Right lobe of liver (tissue), 6 donors: ENCODE measurements around the gene FOSB. TPM values are rescaled to one million over a fixed set of nuclear protein-coding genes. Genes with fewer than 3 reads are reported as not detected.
A peak's percentile ranks its signal among the peaks of the same experiment; 100 is the strongest.

Experiments
- ATAC-seq, 4 donors: fragments of 200-7000 bp; cut with Tn5 transposase; one replicate each; pipeline ENCODE4 v1.9.1; 2020; ENCODE audit warnings: mild to moderate bottlenecking in 4 of 4, moderate library complexity in 4 of 4
- DNase-seq, 3 donors: peaks; one replicate each; pipeline ENCODE4 v3.0.0-alpha.2; 2020
- H3K27ac ChIP-seq, 3 donors: fragments of 200-600 bp; one replicate each; pipeline ENCODE4 v1.8.0; 2022
- H3K27me3 ChIP-seq, 2 donors: fragments of 200-600 bp; one replicate each; pipeline ENCODE4 v1.8.0; 2022
- H3K36me3 ChIP-seq, 4 donors: fragments of 200-600 bp; sonication (generic) in 1 of 4; one replicate each; pipeline versions ENCODE4 v1.5.1 to v1.8.0; 2017 to 2022; ENCODE audit warnings: control low read depth in 1 of 4
- H3K4me1 ChIP-seq, 4 donors: fragments of 200-600 bp; sonication (generic) in 1 of 4; one replicate each; pipeline versions ENCODE4 v1.5.1 to v1.8.0; 2017 to 2022; ENCODE audit warnings: control low read depth in 1 of 4
- H3K4me3 ChIP-seq, 3 donors: fragments of 200-600 bp; one replicate each; pipeline ENCODE4 v1.8.0; 2022
- H3K9me3 ChIP-seq, 4 donors: fragments of 200-600 bp; sonication (generic) in 1 of 4; one replicate each; pipeline versions ENCODE4 v1.5.1 to v1.8.0; 2017 to 2022; ENCODE audit warnings: control low read depth in 1 of 4
- CTCF ChIP-seq, 4 donors: fragments of 200-600 bp in 3 of 4; fragments of 450-650 bp in 1 of 4; IDR thresholded peaks; one replicate each; pipeline versions ENCODE4 v1.5.1 to v1.8.0; 2016 to 2022; ENCODE audit warnings: antibody characterized with exemption in 4 of 4, mild to moderate bottlenecking in 2 of 4
- POLR2A ChIP-seq: fragments of 450-650 bp; IDR thresholded peaks from one replicate; pipeline ENCODE4 v1.6.1; 2017; ENCODE audit warnings: antibody characterized with exemption, mild to moderate bottlenecking
- WGBS: methylation state at CpG from one replicate; pipeline ENCODE4 v1.1.6; 2018; ENCODE audit warnings: low coverage, low lambda C conversion rate; ENCODE audit not compliant: insufficient coverage; ENCODE audit errors: missing lambda C conversion rate; 5-methylcytosine and 5-hydroxymethylcytosine counted together
- intact Hi-C, 2 donors: fragments of 100-400 bp; cut with DNase I; formaldehyde crosslinking; loops; one replicate each; pipeline versions ENCODE4 v1.11.2 to v1.14.1; 2022
- total RNA-seq, 6 experiments: library from RNA; depleted of rRNA in 2 of 6; stranded (reverse); fragments of >200 nt in 2 of 6; fragmentation: NEBNext Ultra II Directional in 3 of 6; extraction: Animal tissue kit (Norgen Biotek cat#: 25700) in 3 of 6; gene quantifications; one replicate each; pipeline versions ENCODE4 v1.1.0 to v1.2.4, GENCODE V29; 2016 to 2023
- donor health status: DM: no; HTN: yes; CAD: no.
- donor health status: DM: no; HTN: no; CAD: no.
- donor health status: DM: no; HTN: no; CAD: no.
- donor health status: DM: no; HTN: yes; CAD: no.
- donor health status: DM: no; HTN: yes; CAD: no.

FOSB gene
- total RNA-seq, 6 experiments from 2014 or later, result 0.19 to 1.2 (median 0.44) TPM

- H3K36me3 ChIP-seq, result no peaks in the 10 kb centered on the region
- peaks cover 0 to 13% (median 6%) of the 10 kb centered on the region in 4 donors for H3K4me1 ChIP-seq
- no peak for TF ChIP-seq POLR2A
- no peak for TF ChIP-seq CTCF (IDR thresholded peaks at IDR 0.05)
- no peak overlapping the region for H3K4me3 ChIP-seq
- ATAC-seq (no peak), DNase-seq (no peak)
- H3K27ac ChIP-seq, result peak overlapping the region in 1 of 3 donors; percentile 86
- WGBS, result 88% methylated on average over 7 of the region's 9 CpGs
- no peaks in the 10 kb centered on the region for H3K27me3 ChIP-seq
- intact Hi-C loops, result loop anchor here in 1 of 2 donors (5.0 kb wide), 1 partner anchor 36 kb away; no protein-coding TSS in a partner anchor
- no peaks in the 10 kb centered on the region for H3K9me3 ChIP-seq
These were observed 26.7 kb upstream of the FOSB start for GRCh38 chr19:45440873-45441654.

- Histone ChIP-seq H3K27ac (peak overlapping the region in 1 of 3 donors; percentile 72), H3K36me3 (no peaks in the 10 kb centered on the region), H3K9me3 (no peaks in the 10 kb centered on the region), H3K27me3 (no peaks in the 10 kb centered on the region), H3K4me1 (peaks cover 0 to 13% (median 6%) of the 10 kb centered on the region in 4 donors), H3K4me3 (no peak overlapping the region)
- WGBS, result 50% methylated on average over 2 of the region's 2 CpGs
- intact Hi-C loops, result loop anchor here in 1 of 2 donors (5.0 kb wide), 1 partner anchor 35 kb away; no protein-coding TSS in a partner anchor
- TF ChIP-seq CTCF (IDR thresholded peaks at IDR 0.05) (no peak), POLR2A (no peak)
- no peak for ATAC-seq
- DNase-seq, result no peak
These were observed 25.4 kb upstream of the FOSB start for GRCh38 chr19:45442408-45442777.

- Histone ChIP-seq H3K27me3 (no peaks in the 10 kb centered on the region), H3K27ac (peak overlapping the region; percentile 64 to 72 (median 65)), H3K9me3 (no peaks in the 10 kb centered on the region), H3K4me3 (peak overlapping the region; percentile 35 to 46 (median 39)), H3K4me1 (peaks cover 0 to 13% (median 6%) of the 10 kb centered on the region in 4 donors), H3K36me3 (no peaks in the 10 kb centered on the region)
- 20% methylated on average over 10 of the region's 15 CpGs for WGBS
- DNase-seq (peak; percentile 49 to 67 (median 58)), ATAC-seq (peak in 1 of 4 donors; percentile 3)
- intact Hi-C loops, result loop anchor here in 1 of 2 donors (5.0 kb wide), 1 partner anchor 34 kb away; no protein-coding TSS in a partner anchor
- TF ChIP-seq POLR2A, result no peak
- TF ChIP-seq CTCF (IDR thresholded peaks at IDR 0.05), result no peak
These were observed 24.9 kb upstream of the FOSB start for GRCh38 chr19:45442778-45443461.

GRCh38 chr19:45443462-45444317 is 24.1 kb upstream of the FOSB start:
- DNase-seq (peak; percentile 97 to 98 (median 98)), ATAC-seq (peak; percentile 84 to 89 (median 85))
- Histone ChIP-seq H3K27me3 (no peaks in the 10 kb centered on the region), H3K36me3 (no peaks in the 10 kb centered on the region), H3K4me1 (peaks cover 0 to 13% (median 6%) of the 10 kb centered on the region in 4 donors), H3K27ac (peak overlapping the region; percentile 64 to 72 (median 65)), H3K4me3 (peak overlapping the region; percentile 35 to 46 (median 39)), H3K9me3 (no peaks in the 10 kb centered on the region)
- intact Hi-C loops, result loop anchor here in 1 of 2 donors (5.0 kb wide), 1 partner anchor 34 kb away; no protein-coding TSS in a partner anchor
- WGBS, result 2% methylated on average over 20 of the region's 49 CpGs
- TF ChIP-seq POLR2A, result peak; percentile 54
- no peak for TF ChIP-seq CTCF (IDR thresholded peaks at IDR 0.05)
